HG03064 (cell line): Measurements from ENCODE around the gene TMEM237.

ENCODE experiments used
- ATAC-seq: cut with Tn5 transposase; IDR thresholded peaks from one replicate; pipeline ENCODE4 v1.9.1; 2021; ENCODE audit warnings: low read depth; ENCODE audit not compliant: unreplicated experiment

Gene TMEM237

GRCh38 chr2:201642579-201643215 lies 606 bp downstream of the TMEM237 start:
- ATAC-seq = peak; percentile 79

GRCh38 chr2:201642086-201642578 lies 1.2 kb downstream of the TMEM237 start:
- peak; percentile 32 for ATAC-seq

- ATAC-seq = no peak
Measured at GRCh38 chr2:201639205-201639604, 4.1 kb downstream of the TMEM237 start.

GRCh38 chr2:201638326-201638725 lies 5.0 kb downstream of the TMEM237 start:
- no peak for ATAC-seq

- no peak for ATAC-seq
Measured at GRCh38 chr2:201633661-201634249, 9.5 kb downstream of the TMEM237 start.

GRCh38 chr2:201631041-201631440 lies 12.3 kb downstream of the TMEM237 start:
- ATAC-seq = no peak

- ATAC-seq = no peak
Measured at GRCh38 chr2:201630577-201630976, 12.7 kb downstream of the TMEM237 start.

GRCh38 chr2:201628545-201628944 lies 14.8 kb downstream of the TMEM237 start:
- ATAC-seq = no peak

GRCh38 chr2:201622306-201622970 lies 20.9 kb downstream of the TMEM237 start:
- ATAC-seq = no peak

GRCh38 chr2:201621293-201621999 lies 21.9 kb downstream of the TMEM237 start:
- ATAC-seq = no peak

GRCh38 chr2:201618744-201619662 lies 24.3 kb downstream of the TMEM237 start:
- ATAC-seq = no peak

GRCh38 chr2:201608021-201608420 lies 35.3 kb downstream of the TMEM237 start:
- ATAC-seq = no peak

- no peak for ATAC-seq
Measured at GRCh38 chr2:201607568-201607967, 35.7 kb downstream of the TMEM237 start.

GRCh38 chr2:201600906-201601305 lies 42.4 kb downstream of the TMEM237 start:
- ATAC-seq = no peak

GRCh38 chr2:201597397-201597796 lies 45.9 kb downstream of the TMEM237 start:
- ATAC-seq = no peak

GRCh38 chr2:201580486-201580885 lies 62.8 kb downstream of the TMEM237 start:
- ATAC-seq = no peak

GRCh38 chr2:201579536-201579935 lies 63.8 kb downstream of the TMEM237 start:
- ATAC-seq = no peak

GRCh38 chr2:201575971-201576370 lies 67.3 kb downstream of the TMEM237 start:
- no peak for ATAC-seq

- ATAC-seq = no peak
Measured at GRCh38 chr2:201574766-201575165, 68.5 kb downstream of the TMEM237 start.

- ATAC-seq = no peak
Measured at GRCh38 chr2:201572846-201573508, 70.3 kb downstream of the TMEM237 start.
